Activated T-helper 17 cell treated with anti-CD3 and anti-CD28 coated beads, Interleukin-2, amount 50 U/mL, for 72 hours (primary cell): ENCODE measurements around the gene RSU1. TPM values are rescaled to one million over a fixed set of nuclear protein-coding genes. Genes with fewer than 3 reads are reported as not detected.

Source experiments
- ATAC-seq: fragments of 150-1000 bp; cut with Tn5 transposase; replicated peaks from 2 replicates; pipeline ENCODE4 v1.10.0; 2021; ENCODE audit warnings: mild to moderate bottlenecking, moderate library complexity
- H3K27ac Mint-ChIP-seq: one replicate; pipeline ENCODE4 v1.8.0; 2022; ENCODE audit warnings: mixed read lengths
- H3K27me3 Mint-ChIP-seq: one replicate; pipeline ENCODE4 v1.8.0; 2022; ENCODE audit warnings: mixed read lengths
- H3K36me3 Mint-ChIP-seq: one replicate; pipeline ENCODE4 v1.8.0; 2022; ENCODE audit warnings: low read depth, mild to moderate bottlenecking, mixed read lengths
- H3K4me1 Mint-ChIP-seq: one replicate; pipeline ENCODE4 v1.8.0; 2022; ENCODE audit warnings: mixed read lengths
- H3K4me3 Mint-ChIP-seq: one replicate; pipeline ENCODE4 v1.8.0; 2022; ENCODE audit warnings: mild to moderate bottlenecking, mixed read lengths
- H3K9me3 Mint-ChIP-seq: one replicate; pipeline ENCODE4 v1.8.0; 2022; ENCODE audit warnings: mixed read lengths
- total RNA-seq, 2 donors: library from RNA; stranded (reverse); gene quantifications; one replicate each; pipeline ENCODE4 v1.2.3, GENCODE V29; 2022

Gene RSU1
- total RNA-seq, 2 donors from 2014 or later = 56.1 to 87.8 TPM

DNA sequence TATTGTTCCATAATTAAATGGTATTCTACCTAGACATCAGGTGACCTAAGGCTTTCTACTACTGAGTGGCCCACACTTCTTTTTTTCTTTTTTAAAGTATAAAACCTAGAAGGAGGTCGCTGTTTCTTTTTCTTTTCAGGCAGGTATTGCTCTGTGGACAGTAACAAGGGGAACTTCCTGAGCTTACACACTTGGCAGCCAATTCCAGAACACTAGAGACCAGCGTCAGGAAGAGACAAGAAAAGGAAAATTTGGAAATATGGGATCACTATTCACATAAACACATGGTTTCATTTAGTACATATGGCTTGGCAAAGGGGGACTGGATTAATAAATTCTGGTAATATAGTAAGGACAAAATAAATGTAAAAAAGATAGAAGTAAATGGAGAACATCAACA, 141.9 kb downstream of the RSU1 start:
- Mint-ChIP-seq H3K4me3 (no peak overlapping the region), H3K9me3 (no peaks in the 10 kb centered on the region), H3K4me1 (peaks cover 10% of the 10 kb centered on the region), H3K36me3 (peaks cover 47% of the 10 kb centered on the region), H3K27me3 (no peaks in the 10 kb centered on the region), H3K27ac (no peak overlapping the region)
- ATAC-seq = no peak

DNA sequence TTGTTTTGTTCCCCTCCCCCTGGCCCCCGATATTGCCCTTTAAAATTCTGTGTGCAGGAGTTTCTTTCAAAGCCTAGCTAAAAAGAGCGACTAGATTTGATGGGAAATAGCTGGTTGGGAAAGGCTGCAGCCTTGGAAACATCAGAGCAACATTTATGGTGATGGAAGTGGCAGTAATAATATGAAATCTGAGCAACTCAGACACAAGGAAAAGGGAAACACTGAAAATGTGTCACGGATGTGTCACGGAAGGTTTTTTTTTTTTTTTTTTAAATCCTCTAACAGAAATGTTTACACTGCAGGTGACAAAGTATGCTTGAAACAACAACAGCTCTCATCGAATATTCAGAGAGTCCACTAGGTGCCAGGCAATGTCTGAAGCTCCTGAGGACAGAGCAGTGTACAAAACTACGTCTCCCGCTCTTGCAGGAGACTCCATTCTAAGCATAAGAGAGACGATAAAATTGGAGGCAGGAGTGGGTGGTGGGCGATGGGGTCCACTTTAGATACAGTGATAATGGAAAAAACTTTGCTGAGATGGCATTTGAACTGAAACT, 143.0 kb downstream of the RSU1 start:
- peaks cover 47% of the 10 kb centered on the region for H3K36me3 Mint-ChIP-seq
- H3K27ac Mint-ChIP-seq = no peak overlapping the region
- ATAC-seq = no peak
- H3K9me3 Mint-ChIP-seq = no peaks in the 10 kb centered on the region
- no peak overlapping the region for H3K4me3 Mint-ChIP-seq
- H3K4me1 Mint-ChIP-seq = peaks cover 7% of the 10 kb centered on the region
- no peaks in the 10 kb centered on the region for H3K27me3 Mint-ChIP-seq

DNA sequence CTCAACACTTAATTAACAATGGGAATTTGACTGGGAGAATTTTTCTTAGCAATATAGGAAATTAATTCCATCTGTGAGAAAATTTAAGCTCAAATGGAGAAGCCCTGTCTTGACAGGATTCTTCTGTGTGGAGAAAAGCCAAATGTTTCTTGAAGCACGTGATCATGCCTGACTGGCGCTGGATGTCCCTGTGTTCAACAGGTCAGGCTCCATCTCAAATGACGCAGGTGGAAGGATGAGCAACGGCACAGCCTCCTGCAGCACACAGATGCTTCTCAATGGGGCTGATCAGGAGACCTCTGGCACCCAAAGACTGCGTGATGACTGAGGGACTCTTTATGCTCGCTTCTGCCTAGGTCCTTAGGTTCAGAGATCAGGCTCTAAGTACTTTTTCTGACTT, 143.8 kb downstream of the RSU1 start:
- H3K4me3 Mint-ChIP-seq = no peak overlapping the region
- peaks cover 4% of the 10 kb centered on the region for H3K4me1 Mint-ChIP-seq
- H3K27ac Mint-ChIP-seq = no peak overlapping the region
- H3K36me3 Mint-ChIP-seq = peaks cover 47% of the 10 kb centered on the region
- ATAC-seq = no peak
- no peaks in the 10 kb centered on the region for H3K27me3 Mint-ChIP-seq
- no peaks in the 10 kb centered on the region for H3K9me3 Mint-ChIP-seq

GRCh38 chr10:16663444-16663843, 153.8 kb downstream of the RSU1 start:
- ATAC-seq = no peak
- Mint-ChIP-seq H3K9me3 (no peaks in the 10 kb centered on the region), H3K27me3 (no peaks in the 10 kb centered on the region), H3K4me3 (no peak overlapping the region), H3K4me1 (peaks cover 14% of the 10 kb centered on the region), H3K36me3 (peaks cover 7% of the 10 kb centered on the region), H3K27ac (no peak overlapping the region)

DNA sequence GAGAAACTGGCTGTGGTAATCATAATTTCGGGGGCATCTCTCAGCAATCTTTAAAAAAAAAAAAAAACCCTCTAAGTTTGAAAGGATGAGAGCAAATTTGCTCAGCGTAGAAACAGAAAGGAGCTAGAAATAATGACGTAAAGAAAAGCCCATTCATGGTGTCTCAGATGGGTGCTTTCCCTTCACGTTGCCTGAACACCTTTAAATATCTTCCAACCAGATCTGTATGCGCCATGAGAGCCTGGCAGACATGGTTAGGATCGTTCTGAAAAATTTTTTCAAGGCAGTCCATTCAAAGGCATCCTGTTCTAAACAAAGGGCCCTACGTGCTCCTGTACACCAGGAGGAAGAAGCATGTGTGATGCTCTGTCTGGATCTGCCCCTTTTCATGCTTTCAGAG, 154.3 kb downstream of the RSU1 start:
- H3K27ac Mint-ChIP-seq = no peak overlapping the region
- H3K9me3 Mint-ChIP-seq = no peaks in the 10 kb centered on the region
- peaks cover 14% of the 10 kb centered on the region for H3K4me1 Mint-ChIP-seq
- H3K36me3 Mint-ChIP-seq = peaks cover 2% of the 10 kb centered on the region
- H3K4me3 Mint-ChIP-seq = no peak overlapping the region
- no peaks in the 10 kb centered on the region for H3K27me3 Mint-ChIP-seq
- no peak for ATAC-seq

- Mint-ChIP-seq H3K36me3 (no peaks in the 10 kb centered on the region), H3K9me3 (no peaks in the 10 kb centered on the region), H3K4me3 (no peak overlapping the region), H3K27ac (no peak overlapping the region), H3K4me1 (peaks cover 17% of the 10 kb centered on the region), H3K27me3 (no peaks in the 10 kb centered on the region)
- no peak for ATAC-seq
Measured at GRCh38 chr10:16656895-16657294, 160.3 kb downstream of the RSU1 start.

- peak overlapping the region; percentile 11 for H3K4me3 Mint-ChIP-seq
- peak overlapping the region; percentile 7 for H3K27ac Mint-ChIP-seq
- no peaks in the 10 kb centered on the region for H3K9me3 Mint-ChIP-seq
- peaks cover 8% of the 10 kb centered on the region for H3K4me1 Mint-ChIP-seq
- H3K36me3 Mint-ChIP-seq = no peaks in the 10 kb centered on the region
- no peaks in the 10 kb centered on the region for H3K27me3 Mint-ChIP-seq
- peak; percentile 97 for ATAC-seq
Measured at GRCh38 chr10:16653224-16653623, 164.0 kb downstream of the RSU1 start.

DNA sequence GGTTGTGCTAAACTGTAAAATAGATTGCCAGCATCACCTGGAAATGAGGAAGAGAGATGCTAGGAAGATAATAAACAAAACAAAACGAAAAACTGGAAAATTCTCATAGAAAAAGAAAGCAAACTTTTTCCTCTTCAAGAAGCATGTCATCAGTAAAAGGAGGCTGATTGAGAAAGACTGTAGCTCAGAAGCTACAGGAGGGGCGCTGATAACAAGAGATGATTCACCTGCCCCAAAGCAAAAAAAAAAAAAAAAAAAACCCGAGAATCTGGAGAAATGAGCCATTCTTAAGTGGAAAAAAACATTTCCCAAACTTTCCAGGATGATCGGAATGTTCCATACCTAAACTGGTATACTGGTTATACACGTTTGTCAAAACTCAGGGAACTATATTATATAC, 165.1 kb downstream of the RSU1 start:
- Mint-ChIP-seq H3K36me3 (no peaks in the 10 kb centered on the region), H3K27ac (peak overlapping the region; percentile 73), H3K9me3 (no peaks in the 10 kb centered on the region), H3K4me1 (peaks cover 10% of the 10 kb centered on the region), H3K4me3 (peak overlapping the region; percentile 14), H3K27me3 (no peaks in the 10 kb centered on the region)
- peak; percentile 54 for ATAC-seq

GRCh38 chr10:16649757-16650156, 167.5 kb downstream of the RSU1 start:
- Mint-ChIP-seq H3K27me3 (no peaks in the 10 kb centered on the region), H3K9me3 (no peaks in the 10 kb centered on the region), H3K27ac (peak overlapping the region; percentile 57), H3K36me3 (no peaks in the 10 kb centered on the region), H3K4me1 (peaks cover 17% of the 10 kb centered on the region), H3K4me3 (no peak overlapping the region)
- ATAC-seq = no peak

GRCh38 chr10:16648366-16648765, 168.9 kb downstream of the RSU1 start:
- Mint-ChIP-seq H3K27ac (no peak overlapping the region), H3K27me3 (no peaks in the 10 kb centered on the region), H3K4me3 (no peak overlapping the region), H3K4me1 (peaks cover 17% of the 10 kb centered on the region), H3K36me3 (no peaks in the 10 kb centered on the region), H3K9me3 (no peaks in the 10 kb centered on the region)
- no peak for ATAC-seq

GRCh38 chr10:16646181-16647059, 170.8 kb downstream of the RSU1 start:
- Mint-ChIP-seq H3K27me3 (no peaks in the 10 kb centered on the region), H3K4me3 (peak overlapping the region; percentile 41), H3K9me3 (no peaks in the 10 kb centered on the region), H3K27ac (peak overlapping the region; percentile 93), H3K4me1 (peaks cover 11% of the 10 kb centered on the region), H3K36me3 (no peaks in the 10 kb centered on the region)
- ATAC-seq = peak; percentile 83

- Mint-ChIP-seq H3K27ac (no peak overlapping the region), H3K36me3 (no peaks in the 10 kb centered on the region), H3K27me3 (no peaks in the 10 kb centered on the region), H3K4me3 (no peak overlapping the region), H3K4me1 (peaks cover 11% of the 10 kb centered on the region), H3K9me3 (no peaks in the 10 kb centered on the region)
- ATAC-seq = peak; percentile 47
Measured at GRCh38 chr10:16644146-16644545, 173.1 kb downstream of the RSU1 start.

GRCh38 chr10:16643502-16643901, 173.7 kb downstream of the RSU1 start:
- Mint-ChIP-seq H3K27ac (no peak overlapping the region), H3K4me1 (peaks cover 11% of the 10 kb centered on the region), H3K36me3 (no peaks in the 10 kb centered on the region), H3K27me3 (no peaks in the 10 kb centered on the region), H3K9me3 (no peaks in the 10 kb centered on the region), H3K4me3 (no peak overlapping the region)
- ATAC-seq = no peak

DNA sequence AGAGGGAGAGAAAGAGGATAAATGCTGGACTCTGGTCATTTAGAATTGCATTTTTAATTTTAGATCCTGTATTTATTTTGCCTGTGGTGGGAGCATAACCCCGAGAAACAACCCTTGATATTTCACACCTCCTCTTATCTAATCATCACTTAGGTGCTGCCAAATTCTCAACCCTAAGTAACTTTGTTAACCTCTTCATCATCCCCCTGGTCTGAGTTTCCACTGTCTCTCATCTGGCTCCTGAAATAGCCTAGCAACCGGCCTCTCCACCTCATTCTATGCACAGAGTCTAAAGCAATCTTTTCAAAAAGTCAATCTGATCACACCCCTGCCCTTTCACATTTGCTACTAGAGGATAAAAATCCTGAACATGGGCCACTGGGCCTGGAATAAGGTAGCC, 177.1 kb downstream of the RSU1 start:
- H3K9me3 Mint-ChIP-seq = no peaks in the 10 kb centered on the region
- H3K27ac Mint-ChIP-seq = no peak overlapping the region
- H3K4me1 Mint-ChIP-seq = no peaks in the 10 kb centered on the region
- H3K4me3 Mint-ChIP-seq = no peak overlapping the region
- no peak for ATAC-seq
- H3K27me3 Mint-ChIP-seq = no peaks in the 10 kb centered on the region
- H3K36me3 Mint-ChIP-seq = peaks cover 6% of the 10 kb centered on the region

DNA sequence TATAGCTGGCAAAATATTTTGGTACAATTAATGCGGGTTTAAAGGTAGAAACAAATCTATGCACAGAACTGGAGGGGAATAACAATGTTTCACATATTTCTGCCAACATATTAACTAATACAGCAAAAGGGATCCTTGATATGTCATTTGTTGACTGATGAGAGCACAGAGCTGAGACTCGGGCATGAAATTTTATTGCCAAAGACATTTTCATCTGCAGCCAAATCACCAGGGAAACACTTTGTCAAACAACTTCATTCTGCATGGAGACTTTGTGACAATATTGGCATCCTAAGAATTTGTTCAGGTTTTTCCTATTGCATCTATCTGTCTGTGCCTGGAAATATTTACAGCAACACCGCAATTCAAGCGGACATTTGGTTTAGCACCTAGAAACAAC, 177.8 kb downstream of the RSU1 start:
- H3K27me3 Mint-ChIP-seq = no peaks in the 10 kb centered on the region
- H3K27ac Mint-ChIP-seq = no peak overlapping the region
- no peaks in the 10 kb centered on the region for H3K9me3 Mint-ChIP-seq
- H3K4me3 Mint-ChIP-seq = no peak overlapping the region
- no peaks in the 10 kb centered on the region for H3K4me1 Mint-ChIP-seq
- H3K36me3 Mint-ChIP-seq = peaks cover 6% of the 10 kb centered on the region
- no peak for ATAC-seq
